Activated CD8-positive, alpha-beta memory T cell treated with anti-CD3 and anti-CD28 coated beads for 4 hours (primary cell): ENCODE measurements around the gene SAA1.
"Not testable (repeated sequence)": the region's sequence is repeated elsewhere in the genome, so short reads cannot be mapped to it uniquely, and the experiment has no call there.

Experiments
- DNase-seq, 2 donors: peaks; one replicate each; pipeline ENCODE4 v3.0.0-alpha.2; 2020; ENCODE audit warnings: low read depth in 2 of 2

SAA1 gene

GRCh38 chr11:18265949-18266348, at the start of gene SAA1:
TSS of gene SAA1 (plus strand) at chr11:18266264. CDS start at chr11:18266888, 624 bp downstream.
- DNase-seq = no peak

GRCh38 chr11:18221274-18221876, 44.7 kb upstream of the SAA1 start:
- DNase-seq = no peak

GRCh38 chr11:18222814-18223421, 43.1 kb upstream of the SAA1 start:
- DNase-seq = no peak

GRCh38 chr11:18223591-18224387, 42.3 kb upstream of the SAA1 start:
- DNase-seq = no peak

GRCh38 chr11:18225913-18226312, 40.2 kb upstream of the SAA1 start:
- DNase-seq = no peak

- DNase-seq = no peak
Observed at GRCh38 chr11:18229501-18229900, 36.6 kb upstream of the SAA1 start.

- no peak for DNase-seq
Observed at GRCh38 chr11:18230859-18231258, 35.2 kb upstream of the SAA1 start.

GRCh38 chr11:18233912-18234311, 32.2 kb upstream of the SAA1 start:
- no peak for DNase-seq

- no peak for DNase-seq
Observed at GRCh38 chr11:18235394-18236334, 30.4 kb upstream of the SAA1 start.

GRCh38 chr11:18236664-18237356, 29.3 kb upstream of the SAA1 start, which contains the start of gene SAA4:
TSS of gene SAA4 (minus strand) at chr11:18236802. CDS start at chr11:18235926, 876 bp downstream.
- no peak for DNase-seq

GRCh38 chr11:18239655-18240054, 26.4 kb upstream of the SAA1 start:
- no peak for DNase-seq

- peak; percentile 14 to 22 for DNase-seq
Observed at GRCh38 chr11:18243783-18244362, 22.2 kb upstream of the SAA1 start.

GRCh38 chr11:18245396-18245795, 20.7 kb upstream of the SAA1 start:
- no peak for DNase-seq

- not testable (repeated sequence) for DNase-seq
Observed at GRCh38 chr11:18246379-18247190, 19.5 kb upstream of the SAA1 start.

GRCh38 chr11:18247191-18247581, 18.9 kb upstream of the SAA1 start:
- DNase-seq = not testable (repeated sequence)

GRCh38 chr11:18248561-18248960, 17.5 kb upstream of the SAA1 start, which contains the start of gene SAA2:
TSS of gene SAA2 (minus strand) at chr11:18248668. CDS start at chr11:18248011, 657 bp downstream.
- DNase-seq = no peak

GRCh38 chr11:18253233-18253632, 12.8 kb upstream of the SAA1 start:
- DNase-seq = no peak

GRCh38 chr11:18253778-18254338, 12.2 kb upstream of the SAA1 start:
- DNase-seq = no peak

- DNase-seq = no peak
Observed at GRCh38 chr11:18254781-18255361, 11.2 kb upstream of the SAA1 start.
